BLaER1 (cell line): ENCODE data around the gene USP10.
A peak's percentile ranks its signal among the peaks of the same experiment; 100 is the strongest.

Experiments used
- H3K27ac ChIP-seq: shearing (Covaris generic); formaldehyde crosslinking; 2 replicates; pipeline ENCODE4 v1.8.1; 2022
- H3K27me3 ChIP-seq: shearing (Covaris generic); formaldehyde crosslinking; 2 replicates; pipeline ENCODE4 v1.8.1; 2022
- H3K36me3 ChIP-seq: shearing (Covaris generic); formaldehyde crosslinking; 2 replicates; pipeline ENCODE4 v1.8.1; 2022
- H3K4me1 ChIP-seq: shearing (Covaris generic); formaldehyde crosslinking; 2 replicates; pipeline ENCODE4 v1.8.1; 2022
- H3K4me2 ChIP-seq: shearing (Covaris generic); formaldehyde crosslinking; 2 replicates; pipeline ENCODE4 v1.8.1; 2022
- H3K4me3 ChIP-seq: shearing (Covaris generic); formaldehyde crosslinking; 2 replicates; pipeline ENCODE4 v1.8.1; 2022
- H3K9ac ChIP-seq: shearing (Covaris generic); formaldehyde crosslinking; 2 replicates; pipeline ENCODE4 v1.8.1; 2022
- H3K9me3 ChIP-seq: shearing (Covaris generic); formaldehyde crosslinking; 2 replicates; pipeline ENCODE4 v1.8.1; 2022
- H4K20me1 ChIP-seq: shearing (Covaris generic); formaldehyde crosslinking; 2 replicates; pipeline ENCODE4 v1.8.1; 2022
- Cebpa-rat ChIP-seq: shearing (Covaris generic); IDR thresholded peaks from 2 replicates; pipeline ENCODE4 v1.8.1; 2022

The USP10 gene

GRCh38 chr16:84712138-84712671 lies 12.4 kb downstream of the USP10 start:
- H3K9me3 ChIP-seq: no peaks in the 10 kb centered on the region
- no peaks in the 10 kb centered on the region for H3K27me3 ChIP-seq
- 0 out of 2 replicates have a peak overlapping the region, but pooled peaks have one; percentile 6 for H3K9ac ChIP-seq
- peak overlapping the region; percentile 67 for H3K4me2 ChIP-seq
- TF ChIP-seq Cebpa-rat: no peak
- no peak overlapping the region for H3K27ac ChIP-seq
- peaks cover 100% of the 10 kb centered on the region for H4K20me1 ChIP-seq
- no peak overlapping the region for H3K4me3 ChIP-seq
- peaks cover 77% of the 10 kb centered on the region for H3K36me3 ChIP-seq
- peaks cover 67% of the 10 kb centered on the region for H3K4me1 ChIP-seq

- H4K20me1 ChIP-seq: peaks cover 100% of the 10 kb centered on the region
- no peak for TF ChIP-seq Cebpa-rat
- 0 out of 2 replicates have a peak overlapping the region, but pooled peaks have one; percentile 6 for H3K9ac ChIP-seq
- peak overlapping the region; percentile 25; the same call in 1 of the 2 replicates for H3K27ac ChIP-seq
- H3K9me3 ChIP-seq: no peaks in the 10 kb centered on the region
- no peaks in the 10 kb centered on the region for H3K27me3 ChIP-seq
- H3K4me3 ChIP-seq: no peak overlapping the region
- peak overlapping the region; percentile 67 for H3K4me2 ChIP-seq
- peaks cover 77% of the 10 kb centered on the region for H3K36me3 ChIP-seq
- H3K4me1 ChIP-seq: peaks cover 61% of the 10 kb centered on the region
Measured at GRCh38 chr16:84712801-84713775, 13.3 kb downstream of the USP10 start.

GRCh38 chr16:84714028-84714427 lies 14.2 kb downstream of the USP10 start:
- H3K36me3 ChIP-seq: peaks cover 77% of the 10 kb centered on the region
- peaks cover 64% of the 10 kb centered on the region for H3K4me1 ChIP-seq
- H3K4me3 ChIP-seq: no peak overlapping the region
- no peaks in the 10 kb centered on the region for H3K9me3 ChIP-seq
- H3K27me3 ChIP-seq: no peaks in the 10 kb centered on the region
- TF ChIP-seq Cebpa-rat: no peak
- H4K20me1 ChIP-seq: peaks cover 100% of the 10 kb centered on the region
- peak overlapping the region; percentile 30; the same call in 1 of the 2 replicates for H3K9ac ChIP-seq
- H3K27ac ChIP-seq: peak overlapping the region; percentile 25; the same call in 1 of the 2 replicates
- peak overlapping the region; percentile 67 for H3K4me2 ChIP-seq

DNA sequence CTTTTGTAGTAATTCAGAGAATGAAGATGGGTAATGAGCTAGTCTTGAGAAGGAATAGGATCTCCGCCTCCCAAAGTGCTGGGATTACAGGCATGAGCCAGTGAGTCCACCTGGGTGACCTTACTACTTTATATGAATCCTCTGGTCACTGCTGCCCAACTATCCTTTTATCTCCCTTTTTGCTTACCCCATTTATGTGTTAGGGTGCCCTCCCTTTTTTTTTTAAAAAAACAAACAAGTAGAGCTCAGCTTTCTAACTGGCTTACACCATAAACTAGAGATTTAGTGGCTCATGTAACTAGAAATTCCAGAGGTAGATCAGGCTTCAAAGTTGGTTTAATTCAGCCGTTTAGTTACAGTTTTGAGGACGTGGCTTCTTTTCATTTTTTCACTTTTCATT lies 15.6 kb downstream of the USP10 start:
- H3K9me3 ChIP-seq: no peaks in the 10 kb centered on the region
- peaks cover 100% of the 10 kb centered on the region for H4K20me1 ChIP-seq
- no peak overlapping the region for H3K4me3 ChIP-seq
- no peak overlapping the region for H3K9ac ChIP-seq
- peaks cover 77% of the 10 kb centered on the region for H3K36me3 ChIP-seq
- no peak overlapping the region for H3K27ac ChIP-seq
- no peaks in the 10 kb centered on the region for H3K27me3 ChIP-seq
- TF ChIP-seq Cebpa-rat: no peak
- peaks cover 56% of the 10 kb centered on the region for H3K4me1 ChIP-seq
- H3K4me2 ChIP-seq: no peak overlapping the region

DNA sequence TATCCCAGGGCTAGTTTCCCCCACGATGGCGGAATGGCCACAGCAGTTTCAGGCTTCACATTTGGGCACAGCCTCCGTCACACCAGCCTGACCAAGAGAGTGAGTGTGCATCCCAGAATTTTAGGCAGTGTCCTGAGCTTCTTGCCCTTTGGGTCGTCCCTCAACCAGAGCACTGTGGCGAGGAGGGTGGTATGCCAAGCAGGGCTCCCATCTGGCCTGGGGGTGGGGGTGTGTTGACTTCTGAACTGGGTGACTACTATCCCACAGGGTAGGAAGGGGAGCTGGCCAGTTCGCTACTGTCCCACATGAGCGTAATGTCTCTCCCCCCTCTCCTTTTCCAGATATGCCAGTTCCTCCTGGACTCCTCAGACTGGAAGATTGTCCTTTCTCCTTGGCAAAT lies 16.1 kb downstream of the USP10 start:
- Histone ChIP-seq H3K27ac (no peak overlapping the region), H3K27me3 (no peaks in the 10 kb centered on the region), H3K4me2 (no peak overlapping the region), H3K36me3 (peaks cover 77% of the 10 kb centered on the region), H3K9ac (no peak overlapping the region), H3K9me3 (no peaks in the 10 kb centered on the region), H3K4me3 (no peak overlapping the region), H4K20me1 (peaks cover 100% of the 10 kb centered on the region), H3K4me1 (peaks cover 52% of the 10 kb centered on the region)
- no peak for TF ChIP-seq Cebpa-rat

DNA sequence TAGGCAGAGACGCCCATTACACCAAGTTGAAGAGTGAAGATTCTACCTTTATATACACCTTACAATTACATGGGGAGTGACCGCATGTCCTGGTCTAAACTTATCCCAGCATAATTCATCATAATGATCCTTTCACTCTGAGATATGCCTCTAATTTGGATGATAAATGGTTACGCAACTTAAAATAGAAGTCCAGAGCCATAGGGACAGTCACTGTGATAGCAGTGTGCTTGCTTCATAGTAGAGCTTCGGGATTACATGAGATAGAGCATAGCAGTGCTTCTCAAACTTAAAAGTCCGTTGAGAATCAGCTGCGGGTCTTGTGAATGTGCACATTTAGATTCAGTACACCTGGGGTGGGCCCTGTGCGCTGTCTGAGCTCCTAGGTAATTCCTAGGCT lies 16.9 kb downstream of the USP10 start:
- no peaks in the 10 kb centered on the region for H3K27me3 ChIP-seq
- H3K4me3 ChIP-seq: no peak overlapping the region
- H3K4me1 ChIP-seq: peaks cover 45% of the 10 kb centered on the region
- no peak overlapping the region for H3K4me2 ChIP-seq
- H3K36me3 ChIP-seq: peaks cover 76% of the 10 kb centered on the region
- H4K20me1 ChIP-seq: peaks cover 100% of the 10 kb centered on the region
- H3K9me3 ChIP-seq: no peaks in the 10 kb centered on the region
- H3K9ac ChIP-seq: no peak overlapping the region
- H3K27ac ChIP-seq: no peak overlapping the region
- peak; percentile 53; the same call in 1 of the 2 replicates for TF ChIP-seq Cebpa-rat

GRCh38 chr16:84717484-84717883 lies 17.7 kb downstream of the USP10 start:
- Histone ChIP-seq H3K27ac (no peak overlapping the region), H3K4me1 (peaks cover 45% of the 10 kb centered on the region), H3K36me3 (peaks cover 74% of the 10 kb centered on the region), H4K20me1 (peaks cover 100% of the 10 kb centered on the region), H3K27me3 (no peaks in the 10 kb centered on the region), H3K4me3 (no peak overlapping the region), H3K9me3 (no peaks in the 10 kb centered on the region), H3K9ac (no peak overlapping the region), H3K4me2 (no peak overlapping the region)
- TF ChIP-seq Cebpa-rat: no peak

DNA sequence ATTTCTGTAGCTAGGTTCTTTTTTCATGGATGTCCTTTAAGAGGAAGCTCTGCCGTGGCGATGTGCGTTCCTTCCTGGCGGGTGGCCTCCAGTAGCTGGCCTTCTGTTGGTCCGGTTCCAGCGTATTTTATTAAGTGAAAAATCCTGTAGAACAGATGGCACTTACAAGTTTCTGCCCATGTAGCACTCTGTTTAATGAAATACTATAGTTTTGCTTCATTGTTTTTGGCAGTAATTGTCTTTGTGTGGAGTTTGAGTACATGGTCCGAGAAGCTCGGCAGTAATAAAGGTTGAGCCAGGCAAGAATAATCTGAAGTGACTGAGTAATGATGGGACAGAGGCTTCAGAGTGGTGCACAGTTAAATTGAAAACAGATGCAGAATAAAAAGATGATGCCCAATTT lies 20.4 kb downstream of the USP10 start:
- Histone ChIP-seq H3K4me2 (no peak overlapping the region), H3K27ac (no peak overlapping the region), H3K9me3 (no peaks in the 10 kb centered on the region), H3K4me3 (no peak overlapping the region), H3K4me1 (peaks cover 53% of the 10 kb centered on the region), H4K20me1 (peaks cover 100% of the 10 kb centered on the region), H3K36me3 (peaks cover 66% of the 10 kb centered on the region), H3K27me3 (no peaks in the 10 kb centered on the region), H3K9ac (no peak overlapping the region)
- no peak for TF ChIP-seq Cebpa-rat

DNA sequence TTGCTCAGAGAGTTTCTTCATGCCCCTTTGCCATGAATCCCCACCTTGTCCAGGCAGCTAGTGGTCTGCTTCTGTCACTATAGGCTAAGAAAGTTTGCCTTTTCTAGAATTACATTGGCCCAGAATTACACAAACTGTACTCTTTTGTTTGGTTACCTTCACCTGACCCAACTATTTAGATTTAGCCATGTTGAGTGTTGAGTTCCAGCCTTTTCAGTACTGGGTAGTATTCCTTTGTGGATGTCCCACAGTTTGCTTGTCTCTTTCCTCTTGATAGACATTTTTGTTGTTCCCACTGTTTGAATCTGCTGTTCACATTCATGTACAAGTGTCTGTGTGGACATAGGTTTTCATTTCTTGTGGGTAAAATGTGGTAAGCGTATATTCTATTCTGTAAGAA lies 22.3 kb downstream of the USP10 start:
- H4K20me1 ChIP-seq: peaks cover 100% of the 10 kb centered on the region
- TF ChIP-seq Cebpa-rat: no peak
- H3K9ac ChIP-seq: no peak overlapping the region
- H3K27ac ChIP-seq: no peak overlapping the region
- H3K36me3 ChIP-seq: peaks cover 47% of the 10 kb centered on the region
- H3K4me3 ChIP-seq: no peak overlapping the region
- H3K4me1 ChIP-seq: peaks cover 72% of the 10 kb centered on the region
- H3K9me3 ChIP-seq: no peaks in the 10 kb centered on the region
- no peak overlapping the region for H3K4me2 ChIP-seq
- no peaks in the 10 kb centered on the region for H3K27me3 ChIP-seq

- no peak overlapping the region for H3K9ac ChIP-seq
- no peak for TF ChIP-seq Cebpa-rat
- peak overlapping the region; percentile 23 for H3K4me2 ChIP-seq
- no peak overlapping the region for H3K27ac ChIP-seq
- H3K27me3 ChIP-seq: no peaks in the 10 kb centered on the region
- H3K9me3 ChIP-seq: no peaks in the 10 kb centered on the region
- peaks cover 35% of the 10 kb centered on the region for H3K36me3 ChIP-seq
- H4K20me1 ChIP-seq: peaks cover 100% of the 10 kb centered on the region
- no peak overlapping the region for H3K4me3 ChIP-seq
- H3K4me1 ChIP-seq: peaks cover 76% of the 10 kb centered on the region
Measured at GRCh38 chr16:84723906-84724305, 24.1 kb downstream of the USP10 start.
